A549 (cell line): ENCODE data around the gene RPS6KA6. TPM values are rescaled to one million over a fixed set of nuclear protein-coding genes. Genes with fewer than 3 reads are reported as not detected.

Source experiments
- ATAC-seq, 2 experiments: fragments of 200-7000 bp in 1 of 2; fragments of >200 bp in 1 of 2; cut with Nextera tagmentation in 1 of 2; cut with Tn5 transposase in 1 of 2; 3 replicates each; pipeline versions ENCODE4 v1.8.0 to v1.9.1; 2018 to 2020; ENCODE audit warnings: mild to moderate bottlenecking in 1 of 2, moderate library complexity in 1 of 2
- CTCF ChIA-PET: fragments of 300-600 bp; sonication (Branson Sonifier 250); formaldehyde crosslinking; extraction: SDS; loops from one replicate; lab custom pipeline; 2021; ENCODE audit warnings: antibody characterized with exemption, inconsistent platforms; lab: Yijun Ruan, JAX
- POLR2A ChIA-PET: fragments of 350-600 bp; formaldehyde crosslinking; extraction: SDS; loops from one replicate; lab custom pipeline; 2021; ENCODE audit warnings: antibody characterized with exemption, inconsistent platforms; lab: Yijun Ruan, JAX
- DNase-seq, 2 experiments: peaks; one replicate each; pipeline versions ENCODE4 v3.0.0 to v3.0.0-alpha.2; 2011 to 2016; ENCODE audit warnings: low read depth in 1 of 2, low spot score in 1 of 2
- FAIRE-seq: peaks from 2 replicates; lab custom pipeline; 2011; peaks lifted over from hg19 to GRCh38; lab: Jason Lieb, UNC
- H3K27ac ChIP-seq, 2 experiments: fragments of >200 bp; sonication (Bioruptor Twin); formaldehyde crosslinking; 3 replicates each; pipeline ENCODE4 v1.5.1; 2016 to 2017
- H3K4me1 ChIP-seq: fragments of >200 bp; sonication (Bioruptor Twin); formaldehyde crosslinking; 3 replicates; pipeline ENCODE4 v1.6.1; 2016
- H3K4me2 ChIP-seq: fragments of >200 bp; sonication (Bioruptor Twin); formaldehyde crosslinking; 3 replicates; pipeline ENCODE4 v1.6.1; 2016
- H3K4me3 ChIP-seq: fragments of >200 bp; sonication (Bioruptor Twin); formaldehyde crosslinking; 3 replicates; pipeline ENCODE4 v1.5.1; 2016
- H3K9me3 ChIP-seq: fragments of >200 bp; sonication (Bioruptor Twin); formaldehyde crosslinking; 3 replicates; pipeline ENCODE4 v1.6.1; 2016
- BHLHE40 ChIP-seq: IDR thresholded peaks from 2 replicates; pipeline ENCODE4 v1.6.1; 2012; ENCODE audit warnings: low read depth, low read length, inconsistent platforms
- EHF ChIP-seq: fragments of 250-450 bp; sonication (Bioruptor Pico); IDR thresholded peaks from 2 replicates; pipeline ENCODE4 v1.5.0; 2020; ENCODE audit warnings: mild to moderate bottlenecking
- FOSB ChIP-seq: fragments of 250-450 bp; sonication (Bioruptor Pico); IDR thresholded peaks from 2 replicates; pipeline ENCODE4 v1.5.0; 2020; ENCODE audit warnings: mild to moderate bottlenecking, moderate library complexity
- MAFK ChIP-seq: fragments of 450-650 bp; IDR thresholded peaks from 2 replicates; pipeline ENCODE4 v1.6.1; 2014; ENCODE audit not compliant: partially characterized antibody
- NPAS2 ChIP-seq: fragments of 250-450 bp; sonication (Bioruptor Pico); IDR thresholded peaks from 2 replicates; pipeline ENCODE4 v1.8.0; 2022; ENCODE audit warnings: mild to moderate bottlenecking, moderate library complexity, borderline replicate concordance
- RAD21 ChIP-seq, 2 experiments: fragments of >200 bp in 1 of 2; sonication (Bioruptor Twin) in 1 of 2; formaldehyde crosslinking in 1 of 2; IDR thresholded peaks in 1 of 2; conservative IDR thresholded peaks in 1 of 2; 2 replicates in 1 of 2; 3 replicates in 1 of 2; pipeline ENCODE4 v1.6.1; 2012 to 2018; ENCODE audit warnings: inconsistent platforms in 1 of 2
- RARB ChIP-seq: fragments of 250-450 bp; sonication (Bioruptor Pico); IDR thresholded peaks from 2 replicates; pipeline ENCODE4 v1.8.0; 2021; ENCODE audit warnings: mild to moderate bottlenecking, moderate library complexity
- TP53 ChIP-seq: fragments of 250-450 bp; sonication (Bioruptor Pico); IDR thresholded peaks from 2 replicates; pipeline ENCODE4 v1.5.0; 2021; ENCODE audit warnings: mild to moderate bottlenecking, moderate library complexity
- ZC3H11A ChIP-seq: fragments of 450-650 bp; IDR thresholded peaks from 2 replicates; pipeline ENCODE4 v1.6.1; 2014; ENCODE audit warnings: antibody characterized with exemption, mild to moderate bottlenecking
- ZNF302 ChIP-seq: fragments of 250-450 bp; sonication (Bioruptor Pico); IDR thresholded peaks from 2 replicates; pipeline ENCODE4 v1.9.0; 2021; ENCODE audit warnings: inconsistent platforms, mild to moderate bottlenecking, moderate library complexity
- WGBS: methylation state at CpG from one replicate; pipeline ENCODE4 v1.1.6; 2017; ENCODE audit errors: missing lambda C conversion rate; 5-methylcytosine and 5-hydroxymethylcytosine counted together
- polyA plus RNA-seq, 4 experiments: library from polyadenylated mRNA; depleted of rRNA in 3 of 4; stranded (reverse); fragments of >200 nt; fragmentation: RNase III in 1 of 4; extraction: RNeasy Plus Mini Kit Qiagen cat#74134 plus additional on column Dnase treatment in 1 of 4; gene quantifications; 2 replicates in 3 of 4; 3 replicates in 1 of 4; pipeline ENCODE4 v1.2.3, GENCODE V29; 2011 to 2017
- TF ChIP-seq, protein P1 (sequence below): fragments of 250-450 bp; sonication (Bioruptor Pico); IDR thresholded peaks from 2 replicates; pipeline ENCODE4 v1.5.0; 2020; ENCODE audit warnings: low read depth, mild to moderate bottlenecking, moderate library complexity
- TF ChIP-seq, protein P2 (sequence below): fragments of >200 bp; sonication (Bioruptor Twin); formaldehyde crosslinking; IDR thresholded peaks from 3 replicates; pipeline ENCODE4 v1.5.1; 2016
- TF ChIP-seq, protein P3 (sequence below): fragments of 200-600 bp; sonication (generic); IDR thresholded peaks from 2 replicates; pipeline ENCODE4 v1.6.1; 2016; ENCODE audit warnings: antibody characterized with exemption, mild to moderate bottlenecking, moderate library complexity
- TF ChIP-seq, protein P4 (sequence below): IDR thresholded peaks from 2 replicates; pipeline ENCODE4 v1.6.1; 2012
- TF ChIP-seq, protein P5 (sequence below): fragments of >200 bp; sonication (Bioruptor Twin); formaldehyde crosslinking; IDR thresholded peaks from 3 replicates; pipeline ENCODE4 v1.6.1; 2016
- TF ChIP-seq, protein P6 (sequence below): fragments of 150-350 bp; IDR thresholded peaks from 2 replicates; pipeline ENCODE4 v1.6.1; 2014; ENCODE audit warnings: low read depth, mild to moderate bottlenecking, low read length

The RPS6KA6 gene
- polyA plus RNA-seq, 2 of the 4 experiments (the other 2 are of a cell fraction) = 4.6 to 11.3 TPM

DNA sequence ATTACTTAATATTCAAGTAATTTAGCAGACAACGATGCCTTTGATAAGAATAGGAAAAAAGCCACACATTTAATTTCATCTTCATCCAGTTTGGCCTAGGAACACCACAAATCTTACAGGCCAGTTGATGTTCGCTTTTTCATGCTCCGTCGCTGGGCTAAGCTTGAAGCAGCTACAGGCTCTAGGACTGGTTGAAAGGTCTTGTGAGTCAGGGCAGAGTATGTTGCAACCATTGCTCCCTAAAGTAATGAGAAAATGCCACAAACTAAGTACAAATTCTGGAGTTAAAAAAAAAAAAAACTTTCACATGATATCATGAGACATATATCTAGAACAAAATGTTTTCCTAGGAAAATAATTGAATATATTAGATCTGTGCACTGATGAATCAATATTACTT is 123.8 kb downstream of the RPS6KA6 start (continued):
- TF ChIP-seq TP53 (CRISPR knock-in tag) = no peak

DNA sequence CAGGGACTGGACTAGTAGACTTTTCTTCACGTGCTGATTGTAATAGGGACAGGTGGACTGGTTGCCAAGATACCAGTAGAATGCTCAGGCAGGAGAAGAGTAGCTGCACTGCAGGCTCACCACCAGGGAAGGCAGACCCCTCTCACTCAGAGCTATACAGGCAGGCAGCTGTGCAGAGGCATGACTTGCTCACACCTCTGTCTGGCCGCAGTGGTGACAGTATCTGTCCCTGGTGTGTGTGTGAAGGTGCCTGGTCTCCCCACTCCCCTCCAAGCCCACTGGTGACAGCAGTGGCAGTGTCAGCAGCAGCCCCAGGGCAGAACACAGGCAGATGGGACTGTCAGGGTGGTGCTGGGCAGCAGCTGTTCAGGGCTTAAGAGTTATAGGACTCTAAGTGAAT is 140.7 kb downstream of the RPS6KA6 start:
- Histone ChIP-seq H3K4me1 (no peaks in the 10 kb centered on the region), H3K4me2 (no peak overlapping the region), H3K9me3 (no peaks in the 10 kb centered on the region), H3K27ac (no peak overlapping the region)
- FAIRE-seq (no peak), ATAC-seq (peak; percentile 47 to 62; a peak in 4 of 6 replicates)
- ChIA-PET CTCF (interaction anchor here (0.6 to 2.2 kb wide), 5 partner anchors 18 to 1006 kb away, joined by 3 to 12 read pairs (median 3); partner anchors contain the start of gene RPS6KA6), POLR2A (no interaction called here)
- TF ChIP-seq NPAS2 (no peak), ZC3H11A (no peak), RAD21 (conservative IDR thresholded peaks at IDR 0.05 in 1 of 2, IDR thresholded peaks at IDR 0.05 in 1 of 2) (no peak), ZNF302 (CRISPR knock-in tag) (no peak), EHF (CRISPR knock-in tag) (no peak), MAFK (no peak), FOSB (CRISPR knock-in tag) (no peak), BHLHE40 (no peak), RARB (no peak)
- TF ChIP-seq, protein P1, sequence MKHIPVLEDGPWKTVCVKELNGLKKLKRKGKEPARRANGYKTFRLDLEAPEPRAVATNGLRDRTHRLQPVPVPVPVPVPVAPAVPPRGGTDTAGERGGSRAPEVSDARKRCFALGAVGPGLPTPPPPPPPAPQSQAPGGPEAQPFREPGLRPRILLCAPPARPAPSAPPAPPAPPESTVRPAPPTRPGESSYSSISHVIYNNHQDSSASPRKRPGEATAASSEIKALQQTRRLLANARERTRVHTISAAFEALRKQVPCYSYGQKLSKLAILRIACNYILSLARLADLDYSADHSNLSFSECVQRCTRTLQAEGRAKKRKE = no peak
- TF ChIP-seq, protein P2, sequence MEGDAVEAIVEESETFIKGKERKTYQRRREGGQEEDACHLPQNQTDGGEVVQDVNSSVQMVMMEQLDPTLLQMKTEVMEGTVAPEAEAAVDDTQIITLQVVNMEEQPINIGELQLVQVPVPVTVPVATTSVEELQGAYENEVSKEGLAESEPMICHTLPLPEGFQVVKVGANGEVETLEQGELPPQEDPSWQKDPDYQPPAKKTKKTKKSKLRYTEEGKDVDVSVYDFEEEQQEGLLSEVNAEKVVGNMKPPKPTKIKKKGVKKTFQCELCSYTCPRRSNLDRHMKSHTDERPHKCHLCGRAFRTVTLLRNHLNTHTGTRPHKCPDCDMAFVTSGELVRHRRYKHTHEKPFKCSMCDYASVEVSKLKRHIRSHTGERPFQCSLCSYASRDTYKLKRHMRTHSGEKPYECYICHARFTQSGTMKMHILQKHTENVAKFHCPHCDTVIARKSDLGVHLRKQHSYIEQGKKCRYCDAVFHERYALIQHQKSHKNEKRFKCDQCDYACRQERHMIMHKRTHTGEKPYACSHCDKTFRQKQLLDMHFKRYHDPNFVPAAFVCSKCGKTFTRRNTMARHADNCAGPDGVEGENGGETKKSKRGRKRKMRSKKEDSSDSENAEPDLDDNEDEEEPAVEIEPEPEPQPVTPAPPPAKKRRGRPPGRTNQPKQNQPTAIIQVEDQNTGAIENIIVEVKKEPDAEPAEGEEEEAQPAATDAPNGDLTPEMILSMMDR = no peak
- TF ChIP-seq, protein P3, sequence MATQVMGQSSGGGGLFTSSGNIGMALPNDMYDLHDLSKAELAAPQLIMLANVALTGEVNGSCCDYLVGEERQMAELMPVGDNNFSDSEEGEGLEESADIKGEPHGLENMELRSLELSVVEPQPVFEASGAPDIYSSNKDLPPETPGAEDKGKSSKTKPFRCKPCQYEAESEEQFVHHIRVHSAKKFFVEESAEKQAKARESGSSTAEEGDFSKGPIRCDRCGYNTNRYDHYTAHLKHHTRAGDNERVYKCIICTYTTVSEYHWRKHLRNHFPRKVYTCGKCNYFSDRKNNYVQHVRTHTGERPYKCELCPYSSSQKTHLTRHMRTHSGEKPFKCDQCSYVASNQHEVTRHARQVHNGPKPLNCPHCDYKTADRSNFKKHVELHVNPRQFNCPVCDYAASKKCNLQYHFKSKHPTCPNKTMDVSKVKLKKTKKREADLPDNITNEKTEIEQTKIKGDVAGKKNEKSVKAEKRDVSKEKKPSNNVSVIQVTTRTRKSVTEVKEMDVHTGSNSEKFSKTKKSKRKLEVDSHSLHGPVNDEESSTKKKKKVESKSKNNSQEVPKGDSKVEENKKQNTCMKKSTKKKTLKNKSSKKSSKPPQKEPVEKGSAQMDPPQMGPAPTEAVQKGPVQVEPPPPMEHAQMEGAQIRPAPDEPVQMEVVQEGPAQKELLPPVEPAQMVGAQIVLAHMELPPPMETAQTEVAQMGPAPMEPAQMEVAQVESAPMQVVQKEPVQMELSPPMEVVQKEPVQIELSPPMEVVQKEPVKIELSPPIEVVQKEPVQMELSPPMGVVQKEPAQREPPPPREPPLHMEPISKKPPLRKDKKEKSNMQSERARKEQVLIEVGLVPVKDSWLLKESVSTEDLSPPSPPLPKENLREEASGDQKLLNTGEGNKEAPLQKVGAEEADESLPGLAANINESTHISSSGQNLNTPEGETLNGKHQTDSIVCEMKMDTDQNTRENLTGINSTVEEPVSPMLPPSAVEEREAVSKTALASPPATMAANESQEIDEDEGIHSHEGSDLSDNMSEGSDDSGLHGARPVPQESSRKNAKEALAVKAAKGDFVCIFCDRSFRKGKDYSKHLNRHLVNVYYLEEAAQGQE = no peak
- TF ChIP-seq, protein P4, sequence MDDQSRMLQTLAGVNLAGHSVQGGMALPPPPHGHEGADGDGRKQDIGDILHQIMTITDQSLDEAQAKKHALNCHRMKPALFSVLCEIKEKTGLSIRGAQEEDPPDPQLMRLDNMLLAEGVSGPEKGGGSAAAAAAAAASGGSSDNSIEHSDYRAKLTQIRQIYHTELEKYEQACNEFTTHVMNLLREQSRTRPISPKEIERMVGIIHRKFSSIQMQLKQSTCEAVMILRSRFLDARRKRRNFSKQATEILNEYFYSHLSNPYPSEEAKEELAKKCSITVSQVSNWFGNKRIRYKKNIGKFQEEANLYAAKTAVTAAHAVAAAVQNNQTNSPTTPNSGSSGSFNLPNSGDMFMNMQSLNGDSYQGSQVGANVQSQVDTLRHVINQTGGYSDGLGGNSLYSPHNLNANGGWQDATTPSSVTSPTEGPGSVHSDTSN = no peak
- TF ChIP-seq, protein P5, sequence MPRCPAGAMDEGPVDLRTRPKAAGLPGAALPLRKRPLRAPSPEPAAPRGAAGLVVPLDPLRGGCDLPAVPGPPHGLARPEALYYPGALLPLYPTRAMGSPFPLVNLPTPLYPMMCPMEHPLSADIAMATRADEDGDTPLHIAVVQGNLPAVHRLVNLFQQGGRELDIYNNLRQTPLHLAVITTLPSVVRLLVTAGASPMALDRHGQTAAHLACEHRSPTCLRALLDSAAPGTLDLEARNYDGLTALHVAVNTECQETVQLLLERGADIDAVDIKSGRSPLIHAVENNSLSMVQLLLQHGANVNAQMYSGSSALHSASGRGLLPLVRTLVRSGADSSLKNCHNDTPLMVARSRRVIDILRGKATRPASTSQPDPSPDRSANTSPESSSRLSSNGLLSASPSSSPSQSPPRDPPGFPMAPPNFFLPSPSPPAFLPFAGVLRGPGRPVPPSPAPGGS = no peak
- TF ChIP-seq, protein P6, sequence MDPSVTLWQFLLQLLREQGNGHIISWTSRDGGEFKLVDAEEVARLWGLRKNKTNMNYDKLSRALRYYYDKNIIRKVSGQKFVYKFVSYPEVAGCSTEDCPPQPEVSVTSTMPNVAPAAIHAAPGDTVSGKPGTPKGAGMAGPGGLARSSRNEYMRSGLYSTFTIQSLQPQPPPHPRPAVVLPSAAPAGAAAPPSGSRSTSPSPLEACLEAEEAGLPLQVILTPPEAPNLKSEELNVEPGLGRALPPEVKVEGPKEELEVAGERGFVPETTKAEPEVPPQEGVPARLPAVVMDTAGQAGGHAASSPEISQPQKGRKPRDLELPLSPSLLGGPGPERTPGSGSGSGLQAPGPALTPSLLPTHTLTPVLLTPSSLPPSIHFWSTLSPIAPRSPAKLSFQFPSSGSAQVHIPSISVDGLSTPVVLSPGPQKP = no peak
- TF ChIP-seq, all 56 proteins: peak for 0
- H3K4me3 ChIP-seq = no peak overlapping the region
- WGBS = no CpG with 5 or more reads among the region's 2 CpGs
- DNase-seq = no peak
